Stimulated activated CD8-positive, alpha-beta memory T cell treated with anti-CD3 and anti-CD28 coated beads, Interleukin-4, amount 100 ng/mL, for 4 hours (primary cell): Measurements from ENCODE around the gene RAMP3.
"Not testable (repeated sequence)": the region's sequence is repeated elsewhere in the genome, so short reads cannot be mapped to it uniquely, and the experiment has no call there.

Experiments used
- DNase-seq, 2 donors: peaks; one replicate each; pipeline ENCODE4 v3.0.0-alpha.2; 2020; ENCODE audit warnings: low read depth in 2 of 2, low spot score in 1 of 2

The RAMP3 gene

GRCh38 chr7:45190406-45191165, 33.0 kb downstream of the RAMP3 start:
- DNase-seq = no peak

- DNase-seq = no peak
Observed at GRCh38 chr7:45191396-45191795, 33.8 kb downstream of the RAMP3 start.

GRCh38 chr7:45192621-45193041, 35.0 kb downstream of the RAMP3 start:
- DNase-seq = no peak

- DNase-seq = no peak
Observed at GRCh38 chr7:45193828-45194227, 36.2 kb downstream of the RAMP3 start.

DNA sequence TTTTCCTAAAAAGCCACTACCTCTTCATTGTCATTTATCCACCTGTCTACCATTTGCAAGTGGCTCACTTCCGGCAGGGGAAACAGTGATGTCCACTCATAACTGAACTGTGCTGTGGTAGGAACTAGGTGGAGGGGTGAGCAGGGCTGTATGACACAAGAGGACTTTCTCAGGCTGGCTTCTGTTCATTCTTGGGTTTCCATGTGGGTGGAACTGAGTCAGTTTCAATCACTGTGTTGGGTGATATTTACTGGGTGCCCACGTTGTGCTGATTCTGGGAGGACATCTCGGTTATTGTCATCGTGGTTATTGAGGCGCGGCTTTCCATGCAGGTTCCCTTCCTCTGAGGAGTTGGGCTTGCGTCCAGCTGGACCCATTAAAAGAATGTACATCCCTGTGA, 38.8 kb downstream of the RAMP3 start:
- DNase-seq = no peak

- DNase-seq = no peak
Observed at GRCh38 chr7:45197461-45197860, 39.9 kb downstream of the RAMP3 start.

- no peak for DNase-seq
Observed at GRCh38 chr7:45198986-45199385, 41.4 kb downstream of the RAMP3 start.

- DNase-seq = no peak
Observed at GRCh38 chr7:45199506-45199905, 41.9 kb downstream of the RAMP3 start.

- DNase-seq = no peak
Observed at GRCh38 chr7:45202625-45203024, 45.0 kb downstream of the RAMP3 start.

DNA sequence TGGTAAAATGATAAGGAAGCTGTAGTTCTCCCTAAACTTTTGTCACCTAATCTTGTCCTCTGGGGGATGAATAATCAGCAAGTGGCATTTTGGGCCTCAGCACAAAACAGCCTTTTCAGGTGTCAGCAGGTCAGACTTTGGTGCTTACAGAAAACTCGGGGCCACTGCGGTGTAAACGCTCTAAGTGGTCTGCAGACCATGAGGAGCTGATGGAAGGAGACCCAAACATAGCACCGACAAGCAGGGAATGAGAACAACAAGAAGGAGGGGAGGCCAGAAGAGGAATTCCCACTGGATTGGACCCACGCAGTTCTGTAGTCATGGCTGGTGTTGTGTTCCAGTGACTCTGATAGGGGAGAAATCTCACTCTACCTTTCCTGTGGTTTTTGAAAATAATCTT, 45.4 kb downstream of the RAMP3 start:
- DNase-seq = no peak

DNA sequence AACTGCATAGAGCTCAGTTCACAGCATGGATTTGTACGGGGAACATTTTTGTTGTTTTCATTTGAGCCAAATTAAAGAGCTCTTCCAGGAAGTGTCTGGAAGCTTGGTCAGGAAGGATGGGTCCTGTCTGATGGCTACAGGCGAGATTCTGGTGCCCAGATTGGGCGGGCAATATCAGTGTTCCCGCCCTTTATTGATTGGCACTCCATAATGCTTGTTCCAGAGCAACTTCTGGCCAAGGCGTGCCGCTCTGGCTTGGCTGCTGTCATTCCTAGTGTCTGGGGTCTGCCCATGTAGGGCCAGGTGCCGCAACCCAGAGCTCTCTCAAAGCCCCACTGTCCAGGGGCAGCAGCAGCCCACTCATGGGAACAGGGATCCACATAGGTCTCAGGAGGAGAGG, 45.9 kb downstream of the RAMP3 start:
- no peak for DNase-seq

DNA sequence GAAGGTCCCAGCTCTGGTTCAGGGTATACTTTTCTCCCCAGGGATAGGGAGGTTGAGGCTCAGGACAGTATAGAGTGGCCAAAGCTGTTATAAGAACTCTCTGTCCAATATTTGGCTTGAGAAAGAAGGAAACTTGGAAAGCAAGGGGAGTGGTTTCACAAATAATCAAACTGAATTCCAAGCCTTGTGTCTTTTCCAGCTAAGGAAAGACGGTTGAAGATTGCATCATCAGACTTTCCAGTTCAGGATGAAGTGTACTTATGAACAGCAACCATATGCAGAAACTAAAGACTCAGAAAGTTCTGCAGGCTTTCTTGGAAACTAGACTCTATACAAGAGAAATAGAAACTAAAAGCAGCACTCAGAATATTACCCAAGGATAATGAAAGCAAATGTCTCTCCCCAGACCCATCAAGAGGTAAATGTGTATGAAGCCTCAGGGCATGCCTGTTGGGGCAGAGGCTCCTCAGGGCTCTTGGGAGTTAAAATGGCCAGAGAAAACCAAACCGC, 46.4 kb downstream of the RAMP3 start:
- DNase-seq = no peak

DNA sequence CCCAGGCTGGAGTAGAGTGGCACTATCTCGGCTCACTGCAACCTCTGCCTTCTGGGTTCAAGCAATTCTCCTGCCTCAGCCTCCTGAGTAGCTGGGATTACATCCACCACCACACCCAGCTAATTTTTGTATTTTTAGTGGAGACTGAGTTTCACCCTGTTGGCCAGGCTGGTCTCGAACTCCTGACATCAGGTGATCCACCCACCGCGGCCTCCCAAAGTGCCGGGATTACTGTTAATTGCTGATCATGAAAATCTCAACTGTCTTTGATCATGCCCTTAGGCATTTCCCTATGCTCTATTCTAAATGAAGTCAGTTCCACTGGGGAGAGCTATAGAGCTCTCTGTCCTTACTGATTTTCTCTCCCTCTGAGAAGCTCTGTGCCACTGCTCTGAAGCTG, 48.7 kb downstream of the RAMP3 start:
- DNase-seq = not testable (repeated sequence)

DNA sequence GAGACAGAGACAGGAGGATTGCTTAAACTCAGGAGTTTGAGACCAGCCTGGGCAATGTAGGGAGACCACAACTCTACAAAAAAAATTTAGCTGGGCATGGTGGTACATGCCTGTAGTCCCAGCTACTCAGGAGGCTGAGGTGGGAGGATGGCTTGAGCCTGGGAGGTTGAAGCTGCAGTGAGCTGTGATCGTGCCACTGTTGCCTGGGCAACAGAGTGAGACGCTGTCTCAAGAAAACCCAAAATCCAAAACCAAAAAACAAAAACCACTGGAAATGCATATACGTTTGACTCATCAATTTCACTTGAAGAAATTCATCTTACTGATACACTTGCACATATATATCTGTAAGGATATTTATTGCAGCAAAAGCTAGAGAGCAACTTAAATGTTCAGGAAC, 52.3 kb downstream of the RAMP3 start:
- not testable (repeated sequence) for DNase-seq

DNA sequence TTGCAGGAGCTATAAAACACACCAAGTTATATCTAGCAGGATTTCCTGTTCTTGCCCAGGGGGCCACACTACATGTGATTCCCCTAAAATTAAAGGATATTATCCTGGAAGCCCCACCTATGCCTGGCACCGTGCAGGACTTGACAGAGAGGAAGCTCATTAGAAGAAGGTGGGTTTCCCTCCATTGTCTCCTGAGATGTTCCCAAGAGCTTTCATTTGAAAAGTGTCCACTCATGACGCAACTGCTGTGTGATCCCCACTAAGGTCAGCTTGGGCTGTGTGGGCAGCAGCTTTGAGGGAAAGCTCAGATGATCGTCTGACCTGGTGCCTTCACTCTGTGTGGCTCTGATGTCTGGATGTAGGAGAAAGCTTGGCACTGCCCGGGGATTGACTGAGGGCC, 53.5 kb downstream of the RAMP3 start:
- no peak for DNase-seq

GRCh38 chr7:45211958-45212357, 54.4 kb downstream of the RAMP3 start:
- no peak for DNase-seq

DNA sequence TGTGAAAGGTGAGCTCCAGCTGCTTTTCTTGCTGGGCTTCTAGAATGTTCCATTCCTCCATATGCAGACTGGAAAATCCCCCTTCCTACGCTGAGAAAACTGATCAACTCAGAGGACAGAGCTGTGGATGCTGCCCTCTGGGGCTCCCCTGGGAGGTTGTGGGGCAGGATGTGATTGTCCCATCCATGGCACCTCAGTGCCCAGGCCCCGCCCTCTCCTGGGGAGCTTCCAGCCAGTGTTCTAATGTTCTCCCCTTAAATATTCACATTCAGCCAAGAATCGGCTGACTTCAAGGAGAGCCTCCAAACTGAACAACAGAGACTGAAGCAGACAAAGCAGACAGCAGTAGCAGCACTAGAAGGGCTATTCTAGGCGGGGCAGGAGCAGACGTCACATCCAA, 55.0 kb downstream of the RAMP3 start:
- no peak for DNase-seq

DNA sequence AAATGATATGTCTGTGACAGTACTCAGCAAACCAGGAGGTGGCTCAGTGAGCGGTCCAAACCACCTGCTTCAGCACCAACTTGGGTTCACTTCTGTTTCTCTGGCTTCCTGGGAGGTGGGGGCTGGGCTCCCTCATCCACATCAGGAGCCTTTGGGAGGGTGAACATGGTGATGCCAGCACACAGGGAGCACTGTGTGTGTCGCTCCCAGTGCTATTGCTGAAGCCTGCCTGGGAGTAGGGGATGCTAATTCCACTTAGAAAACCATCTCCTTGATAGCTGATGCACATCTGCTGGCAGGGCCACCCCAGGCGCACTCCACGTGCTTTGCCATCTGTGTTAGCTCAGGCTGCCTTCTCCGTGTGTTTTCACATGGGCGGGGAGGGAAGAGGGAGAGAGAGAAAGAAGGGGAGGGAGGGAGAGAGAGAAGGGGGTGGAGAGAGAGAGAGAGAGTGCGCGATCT, 58.0 kb downstream of the RAMP3 start:
- DNase-seq = no peak

- DNase-seq = no peak
Observed at GRCh38 chr7:45216181-45216580, 58.6 kb downstream of the RAMP3 start.

GRCh38 chr7:45216622-45217165, 59.1 kb downstream of the RAMP3 start:
- no peak for DNase-seq

GRCh38 chr7:45217358-45217757, 59.8 kb downstream of the RAMP3 start:
- no peak for DNase-seq

DNA sequence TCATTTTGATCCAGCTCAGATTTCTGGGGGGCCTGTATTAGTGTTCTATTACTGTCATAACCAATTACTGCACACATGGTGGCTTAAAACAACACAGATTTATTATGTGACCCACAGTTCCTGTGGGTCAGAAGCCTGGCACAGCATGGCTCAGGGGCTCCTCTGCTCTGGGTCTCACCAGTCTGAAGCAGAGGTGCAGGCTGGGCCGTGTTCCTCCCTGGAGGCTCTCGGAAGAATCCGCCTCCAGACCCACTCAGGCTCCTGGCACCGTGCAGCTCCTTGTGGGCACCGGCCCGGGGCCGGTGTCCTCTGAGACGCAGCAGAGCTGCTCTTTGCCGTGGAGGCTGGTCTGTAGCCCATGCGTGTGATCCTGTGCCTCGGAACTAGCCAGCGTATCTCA, 61.5 kb downstream of the RAMP3 start:
- DNase-seq = no peak
